ENCODE data around the gene CKB. TPM values are rescaled to one million over a fixed set of nuclear protein-coding genes. Genes with fewer than 3 reads are reported as not detected.
A peak's percentile ranks its signal among the peaks of the same experiment; 100 is the strongest.

The CKB gene
- total RNA-seq (2022): 27.0 and 28.2 TPM in 2 replicates
- percentile 34 among the genes with signal in this experiment for Bru-seq, nascent RNA
- percentile 54 among the genes with signal in this experiment for BruChase-seq, experiment 1, labeled RNA remaining after a 6-hour chase
- BruChase-seq, experiment 2, labeled RNA remaining after a 2-hour chase: percentile 34 among the genes with signal in this experiment
- long read RNA-seq, transcript CKB-201 (8 exons, 1,709 nt): major isoform, 30 of 41 reads
- long read RNA-seq, partial matches to known transcripts: 9 of 41 reads
- long read RNA-seq, other reads (novel, unspliced or antisense): 1 of 41 reads

GRCh38 chr14:103522649-103523574, at the start of gene CKB:
CKB (minus strand) TSS chr14:103522830; CDS start chr14:103522493, 337 bp downstream.
- BruUV-seq (replicated peaks): no TSS peak
- no peak within 1 kb of the TSS for H3K27ac Mint-ChIP-seq (ENCODE audit: unreplicated experiment)

GRCh38 chr14:103569408-103569807, 46.8 kb upstream of the CKB start:
- Mint-ChIP-seq H3K4me1 (ENCODE audit: low read depth, unreplicated experiment) (no peaks in the 10 kb centered on the region), H3K4me3 (ENCODE audit: low read depth, unreplicated experiment) (no peak overlapping the region), H3K36me3 (ENCODE audit: insufficient read depth, unreplicated experiment) (peaks cover 11% of the 10 kb centered on the region), H3K9me3 (ENCODE audit: low read depth, unreplicated experiment) (no peaks in the 10 kb centered on the region), H3K27me3 (ENCODE audit: unreplicated experiment) (no peaks in the 10 kb centered on the region), H3K27ac (ENCODE audit: unreplicated experiment) (no peak overlapping the region)
- TF ChIP-seq CTCF (IDR thresholded peaks at IDR 0.05; ENCODE audit: unreplicated experiment): no peak
- intact Hi-C loops (cut with micrococcal nuclease; ENCODE audit: unreplicated experiment): no loop called here
- DNase-seq: no peak
- BruUV-seq (replicated peaks): no TSS peak
- CTCF ChIA-PET: interaction anchor here (0.5 kb wide), 1 partner anchor 348 kb away, joined by 5 read pairs; no protein-coding TSS in a partner anchor

More at GRCh38 chr14:103522649-103523574, at the start of gene CKB:
- no peak for TF ChIP-seq CTCF (IDR thresholded peaks at IDR 0.05; ENCODE audit: unreplicated experiment)
- Mint-ChIP-seq H3K27me3 (ENCODE audit: unreplicated experiment) (no peaks in the 10 kb centered on the region), H3K9me3 (ENCODE audit: low read depth, unreplicated experiment) (no peaks in the 10 kb centered on the region), H3K4me3 (ENCODE audit: low read depth, unreplicated experiment) (peak within 1 kb of the TSS; percentile 40), H3K4me1 (ENCODE audit: low read depth, unreplicated experiment) (peaks cover 31% of the 10 kb centered on the region), H3K36me3 (ENCODE audit: insufficient read depth, unreplicated experiment) (peaks cover 34% of the 10 kb centered on the region)
- DNase-seq: peak; percentile 54
- CTCF ChIA-PET: interaction anchor here (1.8 kb wide), 1 partner anchor 18 kb away, joined by 6 read pairs; no protein-coding TSS in a partner anchor
- intact Hi-C loops (cut with micrococcal nuclease; ENCODE audit: unreplicated experiment): no loop called here

- H3K4me1 Mint-ChIP-seq (ENCODE audit: low read depth, unreplicated experiment): no peaks in the 10 kb centered on the region
- H3K4me3 Mint-ChIP-seq (ENCODE audit: low read depth, unreplicated experiment): no peak overlapping the region
- intact Hi-C loops (cut with micrococcal nuclease; ENCODE audit: unreplicated experiment): no loop called here
- BruUV-seq (replicated peaks): no TSS peak
- CTCF ChIA-PET: interaction anchor here (0.5 kb wide), 1 partner anchor 349 kb away, joined by 5 read pairs; no protein-coding TSS in a partner anchor
- no peaks in the 10 kb centered on the region for H3K9me3 Mint-ChIP-seq (ENCODE audit: low read depth, unreplicated experiment)
- peaks cover 7% of the 10 kb centered on the region for H3K36me3 Mint-ChIP-seq (ENCODE audit: insufficient read depth, unreplicated experiment)
- no peak for DNase-seq
- no peaks in the 10 kb centered on the region for H3K27me3 Mint-ChIP-seq (ENCODE audit: unreplicated experiment)
- H3K27ac Mint-ChIP-seq (ENCODE audit: unreplicated experiment): no peak overlapping the region
- TF ChIP-seq CTCF (IDR thresholded peaks at IDR 0.05; ENCODE audit: unreplicated experiment): no peak
These were observed 46.3 kb upstream of the CKB start for GRCh38 chr14:103568952-103569351.

GRCh38 chr14:103563844-103564505, 41.3 kb upstream of the CKB start:
- Mint-ChIP-seq H3K4me3 (ENCODE audit: low read depth, unreplicated experiment) (peak overlapping the region; percentile 98), H3K36me3 (ENCODE audit: insufficient read depth, unreplicated experiment) (peaks cover 45% of the 10 kb centered on the region), H3K4me1 (ENCODE audit: low read depth, unreplicated experiment) (peaks cover 23% of the 10 kb centered on the region), H3K27ac (ENCODE audit: unreplicated experiment) (no peak overlapping the region), H3K27me3 (ENCODE audit: unreplicated experiment) (no peaks in the 10 kb centered on the region), H3K9me3 (ENCODE audit: low read depth, unreplicated experiment) (no peaks in the 10 kb centered on the region)
- intact Hi-C loops (cut with micrococcal nuclease; ENCODE audit: unreplicated experiment): no loop called here
- CTCF ChIA-PET: no interaction called here
- no peak for TF ChIP-seq CTCF (IDR thresholded peaks at IDR 0.05; ENCODE audit: unreplicated experiment)
- BruUV-seq (replicated peaks): no TSS peak
- no peak for DNase-seq
